DMS114 treated with DMSO at 0.1 percent for 48 hours (cell line): ENCODE measurements around the gene TPM2.

Source experiments
- DNase-seq: peaks from one replicate; lab custom pipeline; 2025; ENCODE audit not compliant: unreplicated experiment; lab: John Stamatoyannopoulos, UW

TPM2 gene

DNA sequence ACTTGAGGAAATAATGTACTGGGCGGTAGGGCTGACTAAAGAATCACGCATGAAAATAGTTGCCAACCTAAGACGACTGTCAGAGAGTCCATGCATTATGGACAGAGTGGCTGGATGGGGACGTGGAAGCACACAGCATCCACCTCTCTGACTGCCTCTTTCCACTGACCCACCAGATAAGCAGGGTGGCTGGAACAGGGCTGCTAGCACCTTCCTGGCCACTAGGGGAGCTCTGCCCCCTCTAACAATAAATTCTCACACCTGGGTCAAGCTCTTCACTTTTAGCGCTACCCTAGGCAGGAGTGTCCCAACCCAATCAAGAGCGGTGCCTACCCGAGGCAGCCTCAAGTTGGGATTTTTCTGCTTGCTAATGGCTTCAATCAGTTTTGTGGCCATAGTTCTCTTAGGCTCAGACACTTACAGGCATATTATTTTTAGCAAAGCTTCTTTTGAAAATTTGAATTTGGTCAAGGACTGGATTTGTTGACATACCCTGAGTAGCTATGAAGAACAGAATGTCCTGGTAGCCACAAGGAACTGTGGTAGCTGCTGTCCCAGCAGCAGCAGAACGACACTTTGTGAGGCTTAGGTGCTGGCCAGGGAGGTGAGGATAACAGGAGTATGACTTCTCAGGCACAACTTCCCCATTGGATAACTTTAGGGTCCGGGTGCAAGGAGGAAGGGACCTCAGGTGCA is 6.9 kb upstream of the TPM2 start:
- peak; percentile 21 for DNase-seq

DNA sequence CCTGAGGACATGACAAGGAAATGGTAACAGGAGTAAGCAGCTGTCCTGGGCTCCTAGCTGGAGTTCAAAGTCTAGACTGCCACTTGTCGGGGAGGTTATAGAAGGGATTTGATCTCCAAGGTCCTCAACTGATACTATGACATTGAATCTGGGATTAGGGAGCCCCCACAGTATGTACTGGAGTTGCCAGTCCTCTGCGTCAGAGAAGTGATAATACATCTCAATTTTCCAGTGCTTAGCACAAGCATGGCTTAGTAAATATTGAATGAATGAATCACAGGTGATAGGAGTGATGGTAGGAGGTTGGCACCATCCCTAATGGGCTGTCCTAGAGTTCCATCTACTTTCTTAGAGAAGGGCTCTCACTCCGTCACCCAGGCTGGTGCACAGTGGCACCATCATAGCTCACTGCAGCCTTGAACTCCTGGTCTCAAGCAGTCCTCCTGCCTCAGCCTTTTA is 6.2 kb upstream of the TPM2 start:
- no peak for DNase-seq

DNA sequence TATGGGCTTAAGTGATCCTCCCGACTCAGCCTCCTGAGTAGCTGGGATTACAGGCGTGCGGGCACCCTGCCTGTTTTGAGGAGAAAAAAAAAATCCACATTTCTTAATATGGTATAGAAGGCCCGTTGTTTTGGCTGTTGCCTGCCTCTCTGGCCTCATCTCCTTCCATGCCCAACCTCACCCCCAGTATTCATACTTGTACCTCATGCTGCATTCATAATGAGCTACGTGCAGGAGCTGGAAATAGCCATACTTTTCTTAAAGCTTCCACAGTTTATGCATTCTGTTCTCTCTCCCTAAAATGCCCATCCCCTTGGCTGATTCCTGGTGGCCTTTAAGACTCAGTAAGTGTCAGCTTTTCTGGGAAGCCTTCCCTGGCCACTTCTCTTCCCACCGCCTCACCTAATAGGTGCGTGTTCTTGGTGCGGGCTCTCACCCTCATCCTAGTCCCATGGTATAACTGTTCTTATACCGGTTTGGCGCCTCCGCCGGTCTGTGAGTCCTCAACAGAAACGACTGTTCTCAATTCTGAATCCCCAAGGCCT is 2.1 kb upstream of the TPM2 start:
- no peak for DNase-seq

DNA sequence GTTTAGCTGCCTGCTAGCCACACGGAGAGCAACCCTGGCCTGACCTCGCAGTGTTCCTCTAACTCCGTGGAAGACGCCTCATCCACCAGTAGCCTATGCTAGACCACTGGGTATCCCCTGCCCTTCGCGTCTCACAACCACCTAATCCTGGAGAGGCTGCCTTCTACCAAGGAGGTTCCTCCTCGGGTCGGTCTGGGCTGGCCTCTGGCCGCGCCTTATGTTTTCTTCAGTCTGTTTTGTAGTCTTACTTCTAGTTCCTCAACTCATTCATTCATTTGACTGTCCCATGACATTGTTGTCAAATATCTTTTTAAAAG is 1.6 kb upstream of the TPM2 start:
- DNase-seq, result no peak

DNA sequence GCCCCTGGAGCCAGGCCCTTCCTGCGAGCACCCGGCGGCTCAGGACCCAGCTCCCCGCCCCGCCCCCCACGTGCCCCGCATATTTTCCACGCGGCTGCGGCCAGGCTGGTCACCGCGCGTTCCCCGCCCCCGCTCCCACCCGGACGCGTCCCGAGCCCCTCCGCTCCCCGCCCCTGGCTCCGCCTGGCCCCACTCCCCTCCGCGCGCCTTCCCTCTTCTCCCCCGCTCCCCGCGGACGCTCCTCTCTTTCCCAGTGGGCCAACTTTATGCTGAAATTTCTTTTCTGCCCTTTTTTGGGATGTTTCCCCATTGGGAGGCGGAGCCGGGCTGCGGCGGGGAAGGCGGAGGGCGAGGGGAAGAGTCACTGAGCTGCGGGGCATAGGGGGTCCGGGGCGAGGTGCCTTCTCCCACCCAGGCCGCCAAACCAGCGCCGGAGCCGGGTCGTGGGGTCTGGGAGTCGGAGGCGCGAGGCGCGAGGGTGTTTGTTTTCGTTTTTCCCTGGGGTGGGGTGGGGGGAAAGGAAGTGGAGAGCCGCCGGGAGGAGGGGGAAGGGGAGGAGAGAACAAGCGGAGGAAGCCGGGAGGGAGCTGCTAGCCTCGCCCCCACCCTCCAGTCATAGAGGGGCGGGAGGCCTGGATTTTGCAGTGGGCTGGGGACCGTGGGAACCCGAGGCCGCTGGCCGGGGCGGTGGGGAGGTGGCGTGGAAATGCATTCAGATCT is 1.0 kb upstream of the TPM2 start:
- peak; percentile 67 for DNase-seq

DNA sequence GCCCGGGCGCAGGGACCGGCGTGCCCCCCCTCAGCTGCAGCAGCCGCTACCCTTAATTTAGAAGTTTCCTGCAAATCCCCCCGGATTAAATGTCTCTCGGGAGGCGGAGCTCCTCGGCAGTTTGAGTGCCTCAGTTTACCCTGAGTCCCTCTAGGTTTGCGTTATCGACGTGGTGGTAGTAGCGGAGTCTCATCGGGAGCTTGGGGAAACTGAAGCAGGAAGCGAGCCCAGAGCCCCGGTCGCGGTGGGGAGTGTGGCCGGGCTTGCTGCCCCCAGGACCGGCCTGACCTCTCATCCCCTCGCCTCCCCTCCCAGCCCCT is 529 bp upstream of the TPM2 start:
- peak; percentile 28 for DNase-seq

DNA sequence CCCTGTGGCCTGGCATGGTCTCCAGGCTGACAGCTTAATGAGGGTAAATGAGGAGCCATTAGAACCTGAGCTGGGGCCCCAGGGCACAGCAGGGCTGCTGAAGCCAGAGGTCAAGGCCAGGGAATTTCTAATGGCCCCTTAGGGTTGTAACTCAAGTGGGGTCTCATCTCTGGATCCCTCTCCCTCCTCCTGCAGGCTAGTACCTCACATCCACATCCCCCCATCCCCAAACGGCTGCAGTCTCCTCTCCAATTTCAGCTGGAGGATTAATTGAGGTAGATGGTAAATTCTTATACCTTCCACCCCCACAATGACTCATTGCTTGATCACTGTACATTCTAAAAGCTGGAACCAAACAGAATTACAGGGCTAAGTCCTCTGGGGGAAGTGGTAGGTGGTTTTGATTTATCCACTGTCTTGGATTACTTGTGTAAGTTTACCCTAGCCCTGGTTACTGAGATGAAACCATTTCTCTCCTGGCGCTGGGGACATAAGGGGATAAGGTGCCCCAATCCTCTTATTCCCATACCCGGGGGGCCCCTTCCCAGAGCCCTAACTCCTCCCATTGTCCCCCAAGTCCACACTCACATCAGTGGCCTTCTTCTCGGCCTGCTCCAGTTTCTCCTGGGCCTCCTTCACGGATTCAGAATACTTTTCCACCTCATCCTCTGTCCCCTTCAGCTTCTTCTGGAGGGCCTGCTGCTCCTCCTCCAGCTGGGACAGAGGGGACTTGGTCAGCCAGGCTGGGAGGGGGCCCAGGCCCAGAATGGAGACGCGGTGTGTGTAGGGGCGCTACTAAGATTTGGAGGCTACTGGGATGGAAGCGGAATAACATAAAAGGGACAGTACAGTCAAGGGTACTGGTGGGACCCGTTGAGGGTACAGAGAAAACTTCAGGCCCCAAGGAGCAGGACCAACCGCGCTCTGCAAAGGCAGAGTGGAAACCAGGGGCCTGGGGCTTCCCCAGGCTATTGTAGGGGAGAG is 875 bp downstream of the TPM2 start:
- DNase-seq, result no peak

DNA sequence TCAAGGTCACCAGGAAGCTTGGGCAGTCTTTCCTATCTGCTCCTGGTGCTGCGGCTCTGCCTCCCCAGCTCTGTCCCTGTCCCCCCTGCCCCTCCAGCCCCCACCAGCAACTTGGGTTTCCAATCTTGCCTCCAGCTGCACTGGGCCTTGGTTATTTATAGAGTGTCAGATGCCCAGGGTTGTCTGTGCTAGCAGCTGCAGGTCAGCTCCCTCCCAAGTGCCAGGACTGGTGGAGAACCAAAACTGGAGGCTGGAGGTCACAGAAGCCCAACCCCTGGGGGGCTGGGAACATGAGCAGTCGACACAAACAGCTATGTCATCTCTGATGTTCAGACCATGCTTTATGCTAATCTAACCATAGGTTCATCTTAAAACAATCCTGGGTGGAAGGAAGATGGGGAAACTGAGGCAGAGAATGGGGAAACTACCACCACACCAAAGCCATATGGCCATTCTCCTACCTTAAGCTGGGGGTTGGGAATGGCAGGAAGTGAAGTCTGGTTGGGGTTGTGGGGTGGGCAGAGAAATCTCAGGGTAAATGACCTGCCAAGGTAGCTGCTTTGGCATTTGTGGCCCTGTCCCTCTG is 1.7 kb downstream of the TPM2 start:
- no peak for DNase-seq

DNA sequence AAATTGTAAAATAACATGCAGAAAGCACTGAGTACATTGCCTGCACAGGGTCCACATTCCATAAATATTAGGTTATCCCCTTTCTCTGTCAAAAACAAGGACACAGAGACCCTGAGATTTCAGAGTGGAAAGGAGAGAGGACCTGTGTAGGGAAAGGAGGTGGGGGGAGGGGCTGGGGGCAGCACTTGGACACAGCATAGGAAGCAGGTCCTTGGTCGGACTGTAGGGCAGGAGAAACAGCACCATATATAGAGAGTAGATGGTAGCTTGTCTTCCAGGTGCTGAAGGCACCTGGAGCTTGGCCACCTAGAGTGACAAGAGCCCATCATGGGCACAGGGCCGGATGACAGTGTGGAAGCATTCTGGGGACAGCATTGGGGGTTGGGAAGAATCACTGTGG is 2.4 kb downstream of the TPM2 start:
- no peak for DNase-seq

DNA sequence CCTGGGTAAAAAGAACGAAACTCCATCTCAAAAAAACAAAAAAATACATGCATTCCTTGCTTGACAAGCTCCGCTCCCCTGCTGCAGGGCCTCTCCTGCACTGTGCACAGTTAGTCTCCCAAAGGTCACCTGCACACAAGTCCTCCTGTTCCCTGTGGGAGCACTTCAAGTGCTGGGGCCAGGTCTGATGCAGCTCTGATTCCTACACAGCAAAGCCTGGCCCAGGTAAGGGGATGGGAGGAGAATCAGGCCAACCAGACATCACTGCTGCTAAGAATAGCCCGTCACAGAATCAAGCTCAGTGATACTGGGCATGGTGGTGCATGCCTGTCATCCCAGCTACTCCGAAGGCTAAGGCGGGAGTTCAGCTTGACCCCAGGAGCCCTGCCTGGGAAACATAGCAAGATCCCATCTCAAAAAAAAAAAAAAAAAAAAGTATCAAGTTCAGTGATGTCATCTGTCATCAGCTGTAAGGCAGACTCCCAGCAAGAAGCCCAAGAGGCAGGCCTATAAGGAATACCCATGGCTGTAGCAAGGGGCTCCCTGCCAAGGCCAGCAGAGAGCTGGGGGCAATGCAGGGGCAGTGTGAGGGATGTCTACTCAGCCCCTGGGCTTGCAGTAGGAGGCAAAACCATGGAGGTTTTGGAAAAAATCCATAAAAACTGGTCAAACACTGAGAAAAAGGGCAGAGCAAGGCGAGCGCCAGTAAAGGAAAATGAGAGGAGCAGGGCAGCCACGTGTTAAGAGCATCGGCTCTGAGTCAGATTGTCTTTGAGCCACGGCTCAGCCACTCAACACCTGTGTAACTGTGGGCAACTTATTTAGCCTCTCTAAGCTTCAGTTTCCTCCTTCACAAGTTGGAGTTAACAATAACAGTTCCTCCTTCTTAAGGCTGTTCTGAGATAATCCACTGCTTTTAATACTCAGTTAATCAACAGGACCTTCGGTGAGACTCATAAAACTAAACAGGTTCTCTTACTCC is 3.2 kb downstream of the TPM2 start:
- DNase-seq, result no peak

DNA sequence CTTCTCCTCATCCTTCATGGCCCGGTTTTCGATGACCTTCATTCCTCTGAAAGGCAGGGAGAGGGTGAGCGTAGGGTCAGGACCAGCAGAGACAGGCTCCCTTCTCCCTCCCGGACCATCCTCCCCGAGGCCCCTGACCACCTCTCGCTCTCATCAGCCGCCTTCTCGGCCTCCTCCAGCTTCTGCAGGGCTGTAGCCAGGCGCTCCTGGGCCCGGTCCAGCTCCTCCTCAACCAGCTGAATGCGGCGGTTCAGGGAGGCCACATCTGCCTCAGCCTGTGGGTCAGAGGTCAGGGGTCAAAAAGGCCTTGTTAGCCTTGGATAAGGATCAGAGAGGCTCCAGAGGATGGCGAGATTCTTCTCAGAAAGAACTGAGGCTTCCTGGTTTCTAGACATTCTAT is 4.2 kb downstream of the TPM2 start:
- no peak for DNase-seq

DNA sequence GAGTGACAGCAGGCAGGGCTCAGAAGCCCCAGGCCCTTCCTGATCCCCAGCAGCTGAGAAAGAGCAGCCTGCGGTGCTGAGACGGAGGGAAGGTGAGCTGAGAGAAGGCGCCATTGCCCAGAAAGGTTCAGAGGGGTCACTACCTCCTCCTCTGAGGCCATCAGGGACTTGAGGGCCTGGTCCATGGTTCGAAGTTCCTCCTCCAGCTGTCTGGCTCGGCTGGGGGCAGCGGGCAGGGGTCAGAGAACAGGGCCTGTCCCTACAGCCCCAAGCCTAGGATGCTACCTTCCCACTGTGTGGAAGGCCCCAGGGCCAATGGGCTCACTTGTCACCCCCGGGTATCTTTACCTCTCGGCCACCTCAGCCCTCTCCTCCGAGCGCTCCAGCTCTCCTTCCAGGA is 4.8 kb downstream of the TPM2 start:
- DNase-seq, result no peak

DNA sequence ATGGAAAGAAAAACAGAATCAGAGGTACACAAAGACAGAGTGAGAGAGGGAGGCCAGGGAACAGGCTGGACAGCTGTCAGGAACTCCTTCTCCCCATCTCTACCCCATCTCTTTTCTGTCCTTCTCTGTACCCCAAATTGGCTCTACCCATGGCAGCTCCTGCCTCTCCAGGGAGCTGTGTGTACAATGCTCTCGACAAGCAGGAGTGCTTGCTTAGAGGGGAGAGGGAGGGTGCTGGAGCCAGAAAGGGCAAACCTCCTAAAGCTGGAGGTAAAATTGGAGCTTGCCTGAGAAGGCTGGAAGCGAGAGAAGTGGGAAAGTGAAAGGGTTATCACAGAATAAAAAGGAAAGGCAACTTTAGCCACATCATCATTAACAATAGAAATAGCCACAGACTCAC is 6.4 kb downstream of the TPM2 start:
- no peak for DNase-seq

DNA sequence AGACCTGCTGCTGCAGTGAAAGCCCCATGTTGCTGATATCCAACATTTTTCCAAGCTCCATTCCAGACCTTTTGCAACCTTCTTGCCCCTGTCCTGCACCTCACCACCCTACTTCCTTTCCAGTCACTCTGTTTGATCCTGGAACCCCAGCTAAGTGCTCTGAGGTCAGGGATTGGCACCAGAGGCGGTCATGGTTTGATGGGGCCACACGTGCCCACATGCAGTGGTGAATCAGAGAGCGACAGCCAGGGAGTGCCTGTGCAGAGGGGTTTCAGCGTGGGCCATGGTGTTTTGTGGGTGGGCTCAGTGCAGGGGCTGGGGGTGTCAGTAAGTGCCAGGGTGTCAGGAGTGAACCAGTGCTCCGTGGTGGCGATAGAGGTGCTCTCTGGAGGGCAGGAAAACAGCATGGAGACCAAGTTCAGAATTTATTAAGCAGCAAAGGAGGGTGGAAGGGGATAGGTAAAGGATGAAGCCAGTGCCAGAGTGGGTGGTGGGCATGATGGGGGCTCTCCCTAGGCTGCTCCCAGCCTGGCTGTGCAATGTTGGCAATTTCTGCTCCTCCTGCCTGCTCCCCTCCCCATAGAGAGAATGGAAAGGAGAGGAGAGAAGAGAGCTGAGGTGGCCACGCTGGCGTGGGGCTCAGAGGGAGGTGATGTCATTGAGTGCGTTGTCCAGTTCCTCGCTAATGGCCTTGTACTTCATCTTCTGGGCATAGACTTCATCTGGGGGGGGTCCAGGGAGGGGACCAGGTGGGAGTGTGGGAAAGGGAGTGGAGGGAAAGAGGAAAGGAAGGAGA is 7.0 kb downstream of the TPM2 start:
- DNase-seq, result no peak

DNA sequence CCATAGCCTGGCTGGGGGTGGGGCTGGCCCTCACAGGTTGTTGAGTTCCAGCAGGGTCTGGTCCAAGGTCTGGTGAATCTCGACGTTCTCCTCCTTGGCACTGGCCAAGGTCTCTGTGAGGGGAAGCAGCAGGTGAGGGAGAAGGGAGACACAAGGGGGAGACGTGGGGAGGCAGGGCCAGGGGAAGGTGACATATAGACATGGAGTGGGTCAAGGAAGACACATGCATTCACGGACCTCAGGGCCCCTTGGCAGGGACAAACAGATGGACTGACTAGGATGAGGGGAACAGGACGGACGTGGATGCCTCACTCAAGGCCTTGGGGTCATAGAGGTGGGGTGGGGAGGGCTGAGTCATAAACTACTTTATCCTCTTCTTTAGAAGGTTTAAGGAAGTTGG is 7.7 kb downstream of the TPM2 start:
- DNase-seq, result no peak

DNA sequence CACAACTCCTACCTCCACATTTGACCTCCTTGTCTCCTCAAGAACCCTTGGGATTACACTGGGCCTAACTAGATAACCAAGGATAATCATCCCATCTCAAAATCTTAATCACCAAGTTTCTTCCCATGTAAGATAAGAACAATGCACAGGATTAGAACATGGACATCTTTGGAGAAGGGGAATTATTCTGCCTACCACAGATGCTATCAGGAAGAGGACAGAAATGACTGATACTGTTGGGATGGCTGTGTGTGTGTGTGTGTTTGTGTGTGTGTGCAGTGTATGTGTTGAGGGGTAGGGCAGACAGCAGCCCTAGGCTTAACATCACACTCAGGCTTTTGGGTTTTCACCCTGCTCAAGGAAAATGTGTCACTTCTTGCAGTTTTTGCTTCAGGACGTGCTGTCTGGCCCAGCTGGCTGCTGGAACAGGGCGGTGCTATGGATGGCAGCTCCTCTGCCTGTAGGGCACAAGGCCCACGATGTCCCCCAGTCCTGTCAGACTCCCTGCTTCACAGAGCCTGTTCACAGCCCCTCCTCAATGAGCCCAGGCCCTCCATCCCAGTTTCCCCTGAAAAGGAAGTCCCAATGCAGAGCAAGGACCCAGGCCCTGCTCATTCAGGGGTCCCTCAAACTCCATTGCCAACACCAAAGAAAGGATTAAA is 8.3 kb downstream of the TPM2 start:
- no peak for DNase-seq

DNA sequence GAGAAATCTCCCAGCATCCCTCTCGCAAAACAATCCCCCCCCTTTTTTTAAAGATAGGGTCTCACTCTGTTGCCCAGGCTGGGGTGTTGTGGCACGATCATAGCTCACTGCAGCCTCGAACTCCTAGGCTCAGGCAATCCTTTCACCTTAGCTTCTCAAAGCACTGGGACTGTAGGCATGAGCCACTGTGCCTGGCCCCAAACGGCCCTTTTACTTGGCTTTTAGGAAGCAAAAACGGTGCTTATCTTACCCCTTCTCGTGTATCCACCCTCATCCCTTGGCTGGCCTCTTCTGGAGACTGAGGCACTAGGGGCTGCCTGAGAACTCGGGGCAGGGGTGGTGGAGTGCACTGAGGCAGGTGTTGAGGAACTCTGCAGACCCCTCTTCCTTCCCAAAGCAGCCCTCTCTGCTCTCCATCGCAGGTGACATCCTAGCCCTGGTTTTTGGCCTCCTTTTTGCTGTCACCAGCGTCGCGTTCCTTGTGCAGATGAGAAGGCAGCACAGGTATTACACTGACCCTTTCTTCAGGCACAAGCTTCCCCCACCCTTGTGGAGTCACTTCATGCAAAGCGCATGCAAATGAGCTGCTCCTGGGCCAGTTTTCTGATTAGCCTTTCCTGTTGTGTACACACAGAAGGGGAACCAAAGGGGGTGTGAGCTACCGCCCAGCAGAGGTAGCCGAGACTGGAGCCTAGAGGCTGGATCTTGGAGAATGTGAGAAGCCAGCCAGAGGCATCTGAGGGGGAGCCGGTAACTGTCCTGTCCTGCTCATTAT is 9.2 kb downstream of the TPM2 start:
- no peak for DNase-seq

DNA sequence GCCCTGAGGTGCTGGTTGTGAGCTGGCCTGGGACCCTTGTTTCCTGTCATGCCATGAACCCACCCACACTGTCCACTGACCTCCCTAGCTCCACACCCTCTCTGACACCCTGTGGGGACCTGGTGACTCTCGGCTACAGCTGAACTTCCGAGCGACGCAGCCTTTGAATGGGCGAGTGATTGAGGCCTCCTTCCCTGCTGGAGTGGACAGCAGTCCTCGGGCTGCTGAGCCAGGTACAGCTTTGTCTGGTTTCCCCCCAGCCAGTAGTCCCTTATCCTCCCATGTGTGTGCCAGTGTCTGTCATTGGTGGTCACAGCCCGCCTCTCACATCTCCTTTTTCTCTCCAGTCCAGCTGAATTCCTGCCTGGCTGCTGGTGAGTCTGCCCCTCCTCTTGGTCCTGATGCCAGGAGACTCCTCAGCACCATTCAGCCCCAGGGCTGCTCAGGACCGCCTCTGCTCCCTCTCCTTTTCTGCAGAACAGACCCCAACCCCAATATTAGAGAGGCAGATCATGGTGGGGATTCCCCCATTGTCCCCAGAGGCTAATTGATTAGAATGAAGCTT is 9.9 kb downstream of the TPM2 start:
- no peak for DNase-seq
